GM18519 (cell line): ENCODE results near the gene CIAO3.
"Not testable (repeated sequence)": the region's sequence is repeated elsewhere in the genome, so short reads cannot be mapped to it uniquely, and the experiment has no call there.

Experiments
- ATAC-seq: cut with Tn5 transposase; IDR thresholded peaks from one replicate; pipeline ENCODE4 v1.9.1; 2021; ENCODE audit warnings: mild to moderate bottlenecking, moderate library complexity; ENCODE audit not compliant: unreplicated experiment, low FRiP score

CIAO3 gene

GRCh38 chr16:761625-762513, 21.1 kb upstream of the CIAO3 start:
- ATAC-seq: no peak

GRCh38 chr16:760545-761343, 19.9 kb upstream of the CIAO3 start, which contains the start of gene MSLN:
Gene MSLN, plus strand, starts transcription at chr16:760734. Its CDS starts 1,947 bp downstream, at chr16:762681.
- ATAC-seq: no peak

GRCh38 chr16:760065-760464, 19.3 kb upstream of the CIAO3 start:
- ATAC-seq: no peak

GRCh38 chr16:759110-759910, 18.5 kb upstream of the CIAO3 start:
- ATAC-seq: no peak

- no peak for ATAC-seq
These were observed 15.6 kb upstream of the CIAO3 start for GRCh38 chr16:756428-756827.

- no peak for ATAC-seq
These were observed 13.9 kb upstream of the CIAO3 start for GRCh38 chr16:754656-755055.

- ATAC-seq: not testable (repeated sequence)
These were observed 13.4 kb upstream of the CIAO3 start for GRCh38 chr16:754121-754607.

- ATAC-seq: no peak
These were observed 11.2 kb upstream of the CIAO3 start for GRCh38 chr16:752007-752312.

- no peak for ATAC-seq
These were observed 10.6 kb upstream of the CIAO3 start for GRCh38 chr16:751152-752006.

GRCh38 chr16:750485-750884, 9.7 kb upstream of the CIAO3 start:
- no peak for ATAC-seq

- ATAC-seq: no peak
These were observed 8.2 kb upstream of the CIAO3 start for GRCh38 chr16:749010-749409.

GRCh38 chr16:747978-748746, 7.4 kb upstream of the CIAO3 start:
- no peak for ATAC-seq

GRCh38 chr16:746637-747036, 5.8 kb upstream of the CIAO3 start:
- no peak for ATAC-seq

GRCh38 chr16:745739-746138, 4.9 kb upstream of the CIAO3 start:
- ATAC-seq: no peak

GRCh38 chr16:743794-744500, 3.1 kb upstream of the CIAO3 start:
- no peak for ATAC-seq

- ATAC-seq: not testable (repeated sequence)
These were observed 2.1 kb upstream of the CIAO3 start for GRCh38 chr16:742894-743293.

GRCh38 chr16:741986-742629, 1.3 kb upstream of the CIAO3 start:
- ATAC-seq: no peak

- no peak for ATAC-seq
These were observed 386 bp downstream of the CIAO3 start for GRCh38 chr16:740459-740763.
